ENCODE measurements around the gene ZDHHC7. TPM values are rescaled to one million over a fixed set of nuclear protein-coding genes. Genes with fewer than 3 reads are reported as not detected.
"Not testable (repeated sequence)": the region's sequence is repeated elsewhere in the genome, so short reads cannot be mapped to it uniquely, and the experiment has no call there.

Gene ZDHHC7
- total and polyA plus RNA-seq, 2 experiments from 2014 or later, result 39.9 to 95.2 TPM

DNA sequence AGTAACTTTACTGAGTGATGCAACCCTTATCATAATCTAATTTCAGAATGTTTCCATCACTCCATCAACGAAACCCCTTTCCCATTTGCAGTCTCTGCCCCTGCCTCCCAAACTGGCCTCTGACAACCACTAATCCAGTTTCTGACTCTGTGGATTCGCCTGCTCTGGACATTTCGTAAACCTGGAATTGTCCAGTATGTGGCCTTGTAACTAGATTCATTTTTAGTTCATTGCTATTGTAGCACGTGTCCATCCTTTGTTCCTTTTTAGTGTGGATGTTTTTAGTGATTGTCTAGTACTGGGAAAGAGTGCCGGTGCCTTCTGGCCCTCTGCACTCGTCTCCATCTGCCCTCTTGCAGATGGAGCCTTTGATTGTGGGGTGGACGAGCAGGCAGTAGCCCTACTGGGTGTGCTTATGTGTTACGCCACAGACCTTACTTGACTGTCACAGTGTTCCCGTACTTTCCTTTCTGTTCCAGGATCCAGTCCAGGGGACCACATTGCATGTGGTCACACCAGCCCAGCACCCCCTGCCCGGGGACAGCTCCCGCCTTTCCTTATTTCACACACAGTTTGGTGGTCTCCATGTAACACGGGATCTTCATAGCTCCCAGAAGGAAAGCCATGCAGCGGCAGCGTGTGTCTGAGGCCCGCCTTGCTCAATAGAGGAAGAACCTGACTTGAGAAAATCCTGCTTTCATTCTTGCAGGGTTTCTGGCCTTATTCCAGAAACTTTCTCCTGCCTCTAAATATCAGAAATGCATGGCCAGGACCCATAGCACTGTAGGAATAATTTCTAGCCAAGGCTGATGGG is 25.1 kb upstream of the ZDHHC7 start:
- no peak overlapping the region for H2AFZ ChIP-seq
- 93 to 94% methylated on average over 15 of the region's 15 CpGs for WGBS, 2 experiments (ENCODE audit: low coverage in 1 of 2, low lambda C conversion rate in 2 of 2, missing lambda C conversion rate in 2 of 2)
- H3F3A ChIP-seq (ENCODE audit: insufficient read depth), result no peaks in the 10 kb centered on the region
- no peaks in the 10 kb centered on the region for H3K36me3 ChIP-seq (ENCODE audit: low read depth)
- no peak overlapping the region for H3K27ac ChIP-seq
- H4K20me1 ChIP-seq (ENCODE audit: insufficient read depth), result no peaks in the 10 kb centered on the region
- no peak overlapping the region for H3K9ac ChIP-seq
- H3K4me3 ChIP-seq, result no peak overlapping the region
- no peak overlapping the region for H3K4me2 ChIP-seq (ENCODE audit: unreplicated experiment)
- no peaks in the 10 kb centered on the region for H3K4me1 ChIP-seq (ENCODE audit: insufficient read depth)
- no peaks in the 10 kb centered on the region for H3K79me2 ChIP-seq (ENCODE audit: insufficient read depth)
- DNase-seq, result no peak
- H3K9me3 ChIP-seq (ENCODE audit: low read depth), result no peaks in the 10 kb centered on the region
- TF ChIP-seq EZH2 (IDR thresholded peaks at IDR 0.05; ENCODE audit: insufficient read depth, poor library complexity, severe bottlenecking) (no peak), EZH2phosphoT487 (IDR thresholded peaks at IDR 0.05; ENCODE audit: insufficient read depth, low read depth) (no peak)
- H3K9me2 ChIP-seq (ENCODE audit: insufficient read depth), result no peaks in the 10 kb centered on the region
- no peaks in the 10 kb centered on the region for H3K27me3 ChIP-seq (replicated peaks; ENCODE audit: insufficient read depth)
- in situ Hi-C loops (cut with MboI), result no loop called here

- H3F3A ChIP-seq (ENCODE audit: insufficient read depth), result 0 out of 2 replicates have a peak, but pooled peaks cover 2% of the 10 kb centered on the region
- H3K9ac ChIP-seq, result no peak overlapping the region
- H3K9me2 ChIP-seq (ENCODE audit: insufficient read depth), result no peaks in the 10 kb centered on the region
- H3K36me3 ChIP-seq (ENCODE audit: low read depth), result no peaks in the 10 kb centered on the region
- in situ Hi-C loops (cut with MboI), result no loop called here
- H2AFZ ChIP-seq, result no peak overlapping the region
- H4K20me1 ChIP-seq (ENCODE audit: insufficient read depth), result no peaks in the 10 kb centered on the region
- H3K27ac ChIP-seq, result no peak overlapping the region
- no peaks in the 10 kb centered on the region for H3K79me2 ChIP-seq (ENCODE audit: insufficient read depth)
- H3K9me3 ChIP-seq (ENCODE audit: low read depth), result no peaks in the 10 kb centered on the region
- TF ChIP-seq EZH2 (IDR thresholded peaks at IDR 0.05; ENCODE audit: insufficient read depth, poor library complexity, severe bottlenecking), result no peak
- no peak for TF ChIP-seq EZH2phosphoT487 (IDR thresholded peaks at IDR 0.05; ENCODE audit: insufficient read depth, low read depth)
- no peak overlapping the region for H3K4me2 ChIP-seq (ENCODE audit: unreplicated experiment)
- H3K27me3 ChIP-seq (replicated peaks; ENCODE audit: insufficient read depth), result no peaks in the 10 kb centered on the region
- no peak overlapping the region for H3K4me3 ChIP-seq
- H3K4me1 ChIP-seq (ENCODE audit: insufficient read depth), result 0 out of 2 replicates have a peak, but pooled peaks cover 2% of the 10 kb centered on the region
- 82 to 89% methylated on average over 17 to 18 of the region's 18 CpGs for WGBS, 2 experiments (ENCODE audit: low coverage in 1 of 2, low lambda C conversion rate in 2 of 2, missing lambda C conversion rate in 2 of 2)
- no peak for DNase-seq
Observed at GRCh38 chr16:85034591-85035433, 23.5 kb upstream of the ZDHHC7 start.

DNA sequence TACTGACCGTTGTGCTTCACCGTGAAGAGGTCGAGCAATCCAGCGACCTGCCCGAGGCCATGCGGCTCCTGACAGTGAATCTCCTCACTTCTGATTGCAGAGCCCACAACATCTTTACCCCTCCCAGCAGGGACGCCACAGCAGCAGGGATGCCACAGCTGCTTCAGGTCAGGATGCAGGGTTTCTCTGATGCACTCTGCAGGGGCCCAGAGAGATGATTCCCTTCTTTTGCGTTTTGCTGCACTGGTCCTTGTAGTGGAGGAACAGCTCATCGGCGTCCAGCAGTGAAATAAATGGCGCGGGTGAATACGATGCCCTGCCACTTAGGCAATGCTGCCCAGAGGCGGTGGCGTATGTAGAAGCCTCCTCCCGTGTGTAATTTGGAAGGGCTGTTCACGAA is 21.8 kb upstream of the ZDHHC7 start:
- no peak overlapping the region for H3K27ac ChIP-seq
- no peak for DNase-seq
- TF ChIP-seq EZH2phosphoT487 (IDR thresholded peaks at IDR 0.05; ENCODE audit: insufficient read depth, low read depth), result no peak
- TF ChIP-seq EZH2 (IDR thresholded peaks at IDR 0.05; ENCODE audit: insufficient read depth, poor library complexity, severe bottlenecking), result no peak
- H3F3A ChIP-seq (ENCODE audit: insufficient read depth), result peaks cover 18% of the 10 kb centered on the region
- H3K9me3 ChIP-seq (ENCODE audit: low read depth), result no peaks in the 10 kb centered on the region
- peaks cover 16% of the 10 kb centered on the region for H3K4me1 ChIP-seq (ENCODE audit: insufficient read depth)
- in situ Hi-C loops (cut with MboI), result no loop called here
- H3K79me2 ChIP-seq (ENCODE audit: insufficient read depth), result no peaks in the 10 kb centered on the region
- H2AFZ ChIP-seq, result no peak overlapping the region
- no peak overlapping the region for H3K9ac ChIP-seq
- no peaks in the 10 kb centered on the region for H4K20me1 ChIP-seq (ENCODE audit: insufficient read depth)
- H3K4me3 ChIP-seq, result no peak overlapping the region
- no peaks in the 10 kb centered on the region for H3K27me3 ChIP-seq (replicated peaks; ENCODE audit: insufficient read depth)
- no peaks in the 10 kb centered on the region for H3K9me2 ChIP-seq (ENCODE audit: insufficient read depth)
- WGBS, 2 experiments (ENCODE audit: low coverage in 1 of 2, low lambda C conversion rate in 2 of 2, missing lambda C conversion rate in 2 of 2), result 89% methylated on average over 17 of the region's 17 CpGs
- H3K4me2 ChIP-seq (ENCODE audit: unreplicated experiment), result no peak overlapping the region
- no peaks in the 10 kb centered on the region for H3K36me3 ChIP-seq (ENCODE audit: low read depth)

- H4K20me1 ChIP-seq (ENCODE audit: insufficient read depth); H3K9me3 ChIP-seq (ENCODE audit: low read depth); H3K27me3 ChIP-seq (replicated peaks; ENCODE audit: insufficient read depth); in situ Hi-C loops (cut with MboI); H3K36me3 ChIP-seq (ENCODE audit: low read depth); H3K4me3 ChIP-seq; H3K9ac ChIP-seq; H3K4me2 ChIP-seq (ENCODE audit: unreplicated experiment); H3K9me2 ChIP-seq (ENCODE audit: insufficient read depth); H2AFZ ChIP-seq; H3K27ac ChIP-seq; DNase-seq; H3K79me2 ChIP-seq (ENCODE audit: insufficient read depth): not testable (repeated sequence)
- Histone ChIP-seq H3K4me1 (ENCODE audit: insufficient read depth) (peaks cover 17% of the 10 kb centered on the region), H3F3A (ENCODE audit: insufficient read depth) (peaks cover 20% of the 10 kb centered on the region)
- 98 to 99% methylated on average over 4 of the region's 4 CpGs for WGBS, 2 experiments (ENCODE audit: low coverage in 1 of 2, low lambda C conversion rate in 2 of 2, missing lambda C conversion rate in 2 of 2)
Observed at GRCh38 chr16:85032187-85032586, 20.9 kb upstream of the ZDHHC7 start.
